PC-3 (cell line): Measurements from ENCODE around the gene RERG. TPM values are rescaled to one million over a fixed set of nuclear protein-coding genes. Genes with fewer than 3 reads are reported as not detected.
A peak's percentile ranks its signal among the peaks of the same experiment; 100 is the strongest.

Experiments used
- ATAC-seq: fragments of 200-7000 bp; cut with Tn5 transposase; 2 replicates; pipeline ENCODE4 v1.9.1; 2020; ENCODE audit warnings: mild to moderate bottlenecking, moderate library complexity
- BruUV-seq: library from RNA; stranded (reverse); fragments of 400-500 nt; replicated peaks from 2 replicates; lab custom pipeline; 2021; lab: Mats Ljungman, UMichigan
- CTCF ChIA-PET: fragments of 300-600 bp; sonication (Branson Sonifier 250); formaldehyde crosslinking; loops from one replicate; lab custom pipeline; 2022; ENCODE audit warnings: antibody characterized with exemption; lab: Charles Lee
- POLR2A ChIA-PET: fragments of 300-600 bp; sonication (Branson Sonifier 250); formaldehyde crosslinking; loops from one replicate; lab custom pipeline; 2022; ENCODE audit warnings: antibody characterized with exemption; ENCODE audit not compliant: unreplicated experiment; lab: Charles Lee
- DNase-seq: peaks from one replicate; pipeline ENCODE4 v3.0.0-alpha.2; 2015
- H2AFZ ChIP-seq: fragments of 300-600 bp; sonication (generic); 2 replicates; pipeline ENCODE4 v1.6.0; 2016; ENCODE audit warnings: antibody characterized with exemption, low read length
- H3F3A ChIP-seq: fragments of 300-600 bp; sonication (generic); one replicate; pipeline ENCODE4 v1.6.0; 2017; ENCODE audit warnings: antibody characterized with exemption, low read length, control low read depth, mild to moderate bottlenecking; ENCODE audit not compliant: unreplicated experiment
- H3K27ac ChIP-seq: fragments of 300-600 bp; sonication (generic); 2 replicates; pipeline ENCODE4 v1.5.1; 2016; ENCODE audit warnings: mild to moderate bottlenecking, low read length
- H3K27me3 ChIP-seq: fragments of 300-600 bp; sonication (generic); 2 replicates; pipeline ENCODE4 v1.6.1; 2016; ENCODE audit warnings: low read length, mixed read lengths
- H3K36me3 ChIP-seq: fragments of 300-600 bp; sonication (generic); 2 replicates; pipeline ENCODE4 v1.6.1; 2016; ENCODE audit warnings: low read depth, mixed run types, low read length, mixed read lengths
- H3K4me1 ChIP-seq: fragments of 300-600 bp; sonication (generic); 2 replicates; pipeline ENCODE4 v1.5.1; 2016; ENCODE audit warnings: low read length; ENCODE audit not compliant: insufficient read depth
- H3K4me2 ChIP-seq: fragments of 300-600 bp; sonication (generic); 2 replicates; pipeline ENCODE4 v1.6.0; 2016; ENCODE audit warnings: low read length
- H3K4me3 ChIP-seq: fragments of 300-600 bp; sonication (generic); 2 replicates; pipeline ENCODE4 v1.5.1; 2016; ENCODE audit warnings: mild to moderate bottlenecking, low read length, mixed read lengths
- H3K79me2 ChIP-seq: fragments of 300-600 bp; sonication (generic); 2 replicates; pipeline ENCODE4 v1.6.1; 2017; ENCODE audit warnings: low read length, mixed read lengths
- H3K9ac ChIP-seq: fragments of 300-600 bp; sonication (generic); 2 replicates; pipeline ENCODE4 v1.6.0; 2016; ENCODE audit warnings: mild to moderate bottlenecking, low read length
- H3K9me2 ChIP-seq: fragments of 300-600 bp; sonication (generic); replicated peaks from 2 replicates; pipeline ENCODE4 v1.6.1; 2016; ENCODE audit warnings: mixed run types, low read length, mixed read lengths
- H3K9me3 ChIP-seq: fragments of 300-600 bp; sonication (generic); 2 replicates; pipeline ENCODE4 v1.6.1; 2016; ENCODE audit warnings: low read length, mixed read lengths
- H4K20me1 ChIP-seq: fragments of 300-600 bp; sonication (generic); 2 replicates; pipeline ENCODE4 v1.6.1; 2016; ENCODE audit warnings: low read length, mixed read lengths
- EZH2 ChIP-seq: fragments of 300-600 bp; sonication (generic); IDR thresholded peaks from one replicate; pipeline ENCODE4 v1.6.1; 2017; ENCODE audit warnings: antibody characterized with exemption, mild to moderate bottlenecking, low read length; ENCODE audit not compliant: unreplicated experiment
- EZH2phosphoT487 ChIP-seq: fragments of 300-600 bp; sonication (generic); IDR thresholded peaks from 2 replicates; pipeline ENCODE4 v1.6.1; 2018; ENCODE audit warnings: mild to moderate bottlenecking, antibody characterized with exemption, low read length, borderline replicate concordance
- intact Hi-C: fragments of 100-400 bp; cut with micrococcal nuclease; formaldehyde crosslinking; loops from 2 replicates; pipeline ENCODE4 v1.9.0; 2023
- total RNA-seq: library from RNA; depleted of rRNA; stranded (reverse); fragments of >200 nt; gene quantifications from 2 replicates; pipeline ENCODE4 v1.2.3, GENCODE V29; 2014
- TF ChIP-seq, protein P1 (sequence below): fragments of 300-600 bp; sonication (generic); conservative IDR thresholded peaks from 2 replicates; pipeline ENCODE4 v1.5.1; 2017; ENCODE audit warnings: antibody characterized with exemption, low read depth, mild to moderate bottlenecking, low read length

The RERG gene
- total RNA-seq, 1 experiment from 2014 or later: not detected

GRCh38 chr12:15225136-15225862 lies 4.1 kb upstream of the RERG start:
- Histone ChIP-seq H3K27me3 (peaks cover 8% of the 10 kb centered on the region), H3K9me3 (no peaks in the 10 kb centered on the region), H3K4me2 (no peak overlapping the region), H3K79me2 (no peaks in the 10 kb centered on the region), H3K4me3 (no peak overlapping the region), H4K20me1 (no peaks in the 10 kb centered on the region), H3K36me3 (no peaks in the 10 kb centered on the region), H3K27ac (no peak overlapping the region), H3K9ac (no peak overlapping the region), H3F3A (no peaks in the 10 kb centered on the region), H3K4me1 (no peaks in the 10 kb centered on the region), H3K9me2 (no peaks in the 10 kb centered on the region), H2AFZ (no peak overlapping the region)
- ChIA-PET POLR2A (no interaction called here), CTCF (no interaction called here)
- ATAC-seq (no peak), DNase-seq (no peak)
- intact Hi-C loops: no loop called here
- no TSS peak for BruUV-seq
- TF ChIP-seq EZH2: no peak
- TF ChIP-seq EZH2phosphoT487: no peak
- TF ChIP-seq, protein P1, sequence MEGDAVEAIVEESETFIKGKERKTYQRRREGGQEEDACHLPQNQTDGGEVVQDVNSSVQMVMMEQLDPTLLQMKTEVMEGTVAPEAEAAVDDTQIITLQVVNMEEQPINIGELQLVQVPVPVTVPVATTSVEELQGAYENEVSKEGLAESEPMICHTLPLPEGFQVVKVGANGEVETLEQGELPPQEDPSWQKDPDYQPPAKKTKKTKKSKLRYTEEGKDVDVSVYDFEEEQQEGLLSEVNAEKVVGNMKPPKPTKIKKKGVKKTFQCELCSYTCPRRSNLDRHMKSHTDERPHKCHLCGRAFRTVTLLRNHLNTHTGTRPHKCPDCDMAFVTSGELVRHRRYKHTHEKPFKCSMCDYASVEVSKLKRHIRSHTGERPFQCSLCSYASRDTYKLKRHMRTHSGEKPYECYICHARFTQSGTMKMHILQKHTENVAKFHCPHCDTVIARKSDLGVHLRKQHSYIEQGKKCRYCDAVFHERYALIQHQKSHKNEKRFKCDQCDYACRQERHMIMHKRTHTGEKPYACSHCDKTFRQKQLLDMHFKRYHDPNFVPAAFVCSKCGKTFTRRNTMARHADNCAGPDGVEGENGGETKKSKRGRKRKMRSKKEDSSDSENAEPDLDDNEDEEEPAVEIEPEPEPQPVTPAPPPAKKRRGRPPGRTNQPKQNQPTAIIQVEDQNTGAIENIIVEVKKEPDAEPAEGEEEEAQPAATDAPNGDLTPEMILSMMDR: no peak

- no peak overlapping the region for H3K9ac ChIP-seq
- H3K27ac ChIP-seq: no peak overlapping the region
- ChIA-PET CTCF (no interaction called here), POLR2A (no interaction called here)
- TF ChIP-seq EZH2: no peak
- H3K27me3 ChIP-seq: peaks cover 38% of the 10 kb centered on the region
- no peaks in the 10 kb centered on the region for H3K4me1 ChIP-seq
- DNase-seq (no peak), ATAC-seq (no peak)
- H4K20me1 ChIP-seq: no peaks in the 10 kb centered on the region
- H2AFZ ChIP-seq: no peak overlapping the region
- no peaks in the 10 kb centered on the region for H3K36me3 ChIP-seq
- no peaks in the 10 kb centered on the region for H3K79me2 ChIP-seq
- H3K4me2 ChIP-seq: no peak overlapping the region
- intact Hi-C loops: loop anchor here (5.0 kb wide), 1 partner anchor 410 kb away; the partner anchor contains the start of gene SMCO3
- BruUV-seq: no TSS peak
- H3K9me2 ChIP-seq: no peaks in the 10 kb centered on the region
- no peaks in the 10 kb centered on the region for H3F3A ChIP-seq
- H3K4me3 ChIP-seq: no peak overlapping the region
- no peaks in the 10 kb centered on the region for H3K9me3 ChIP-seq
Observed at GRCh38 chr12:15222219-15222618, 1.0 kb upstream of the RERG start.

DNA sequence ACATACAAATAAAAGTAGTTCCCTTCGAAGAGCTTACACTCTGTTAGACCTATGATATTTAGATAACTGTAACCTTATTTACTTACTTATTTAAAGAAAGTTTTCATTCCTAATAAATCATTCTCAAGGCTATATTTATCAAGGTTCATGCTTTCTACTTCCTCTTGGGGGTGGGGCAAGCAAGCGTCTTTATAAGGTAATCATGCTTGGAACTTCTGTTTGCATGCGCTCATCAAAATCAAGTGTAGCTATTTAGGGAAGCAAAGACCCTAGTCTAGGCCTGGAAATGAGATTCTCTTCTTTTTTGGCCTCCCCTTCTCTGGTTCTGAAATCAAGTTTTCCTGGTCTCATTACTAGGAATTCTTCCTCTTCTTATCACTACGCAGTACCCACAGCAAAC lies 766 bp downstream of the RERG start:
- CTCF ChIA-PET: no interaction called here
- Histone ChIP-seq H4K20me1 (no peaks in the 10 kb centered on the region), H3K4me3 (no peak overlapping the region), H3K4me1 (no peaks in the 10 kb centered on the region), H3K27ac (no peak overlapping the region), H3K27me3 (peaks cover 51% of the 10 kb centered on the region), H3K36me3 (no peaks in the 10 kb centered on the region), H3K9me3 (no peaks in the 10 kb centered on the region), H3K4me2 (0 out of 2 replicates have a peak overlapping the region, but pooled peaks have one; percentile 88), H3K79me2 (no peaks in the 10 kb centered on the region), H3F3A (no peaks in the 10 kb centered on the region), H3K9ac (no peak overlapping the region), H3K9me2 (no peaks in the 10 kb centered on the region), H2AFZ (peak overlapping the region; percentile 66; the same call in 1 of the 2 replicates)
- ATAC-seq (no peak), DNase-seq (no peak)
- intact Hi-C loops: loop anchor here (5.0 kb wide), 1 partner anchor 408 kb away; the partner anchor contains the start of gene SMCO3
- TF ChIP-seq, protein P1: no peak
- TF ChIP-seq EZH2: no peak
- TF ChIP-seq EZH2phosphoT487: no peak
- POLR2A ChIA-PET: no interaction called here
- no TSS peak for BruUV-seq
